ENCODE measurements around the gene CFAP47.

CFAP47 gene

DNA sequence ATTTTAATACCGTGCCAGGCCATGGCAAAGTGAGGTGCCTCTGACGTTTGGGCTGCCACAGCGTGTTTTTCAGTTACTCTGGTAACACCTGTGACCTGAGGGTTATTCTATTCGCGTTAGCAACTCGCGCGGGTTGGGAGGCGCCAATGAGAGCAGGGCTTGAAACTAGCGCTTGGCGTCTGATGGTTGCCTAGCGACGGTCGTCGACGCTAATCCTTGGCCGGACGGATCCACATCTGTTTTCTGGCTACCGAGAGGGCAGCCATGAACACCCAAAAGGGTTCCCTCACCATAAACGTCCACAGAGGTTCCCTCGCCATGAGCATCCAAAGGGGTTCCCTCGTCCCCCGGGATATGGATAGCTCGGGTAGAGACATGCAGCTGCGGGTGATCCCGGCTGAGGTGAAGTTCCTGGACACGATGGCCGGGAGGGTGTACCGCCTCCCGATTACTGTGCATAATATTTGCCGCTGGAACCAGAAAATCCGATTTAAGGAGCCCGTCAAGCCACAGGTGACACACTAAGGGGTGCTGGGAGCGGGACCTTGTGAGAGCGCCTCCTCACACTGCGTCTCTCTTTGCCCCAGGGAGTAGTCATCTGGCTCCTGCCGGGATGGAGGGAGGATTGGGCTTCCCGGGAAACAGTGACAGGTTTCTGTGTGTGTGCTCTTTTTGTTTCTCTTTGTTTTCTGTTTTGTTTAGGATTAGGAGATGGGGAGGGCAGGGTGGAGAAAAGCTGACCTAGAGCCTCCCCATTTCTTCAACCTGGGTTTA lies at the start of gene CFAP47:
CFAP47 (plus strand) TSS at position 199 of the 774 bp plus-strand sequence; CDS start at position 265, 66 bp downstream.
- DNase-seq: peak; percentile 79
- Histone ChIP-seq H4K20me1 (ENCODE audit: insufficient read depth, low read length) (no peaks in the 10 kb centered on the region), H3K27me3 (replicated peaks; ENCODE audit: insufficient read depth, low read length) (no peaks in the 10 kb centered on the region), H3K9me2 (replicated peaks; ENCODE audit: insufficient read depth, low read length) (no peaks in the 10 kb centered on the region), H3K27ac (ENCODE audit: low read length) (no peak within 1 kb of the TSS), H3F3A (ENCODE audit: insufficient read depth, low read length) (no peaks in the 10 kb centered on the region), H3K9me3 (replicated peaks; ENCODE audit: insufficient read depth, low read length) (no peaks in the 10 kb centered on the region), H3K36me3 (replicated peaks; ENCODE audit: insufficient read depth, low read length) (no peaks in the 10 kb centered on the region), H3K4me1 (ENCODE audit: low read length) (no peaks in the 10 kb centered on the region), H3K79me2 (ENCODE audit: low read length) (no peaks in the 10 kb centered on the region), H3K9ac (ENCODE audit: low read length) (peak within 1 kb of the TSS; percentile 26; the same call in 1 of the 2 replicates), H3K4me2 (ENCODE audit: low read depth, low read length) (peak within 1 kb of the TSS; percentile 59), H3K4me3 (ENCODE audit: low read length) (peak within 1 kb of the TSS; percentile 50), H2AFZ (ENCODE audit: low read length) (peak within 1 kb of the TSS; percentile 75)
- no peak for TF ChIP-seq EZH2phosphoT487 (IDR thresholded peaks at IDR 0.05; ENCODE audit: low read length)
- TF ChIP-seq EZH2 (optimal IDR thresholded peaks at IDR 0.05; ENCODE audit: low read depth, low read length): no peak
- TF ChIP-seq, protein P1, sequence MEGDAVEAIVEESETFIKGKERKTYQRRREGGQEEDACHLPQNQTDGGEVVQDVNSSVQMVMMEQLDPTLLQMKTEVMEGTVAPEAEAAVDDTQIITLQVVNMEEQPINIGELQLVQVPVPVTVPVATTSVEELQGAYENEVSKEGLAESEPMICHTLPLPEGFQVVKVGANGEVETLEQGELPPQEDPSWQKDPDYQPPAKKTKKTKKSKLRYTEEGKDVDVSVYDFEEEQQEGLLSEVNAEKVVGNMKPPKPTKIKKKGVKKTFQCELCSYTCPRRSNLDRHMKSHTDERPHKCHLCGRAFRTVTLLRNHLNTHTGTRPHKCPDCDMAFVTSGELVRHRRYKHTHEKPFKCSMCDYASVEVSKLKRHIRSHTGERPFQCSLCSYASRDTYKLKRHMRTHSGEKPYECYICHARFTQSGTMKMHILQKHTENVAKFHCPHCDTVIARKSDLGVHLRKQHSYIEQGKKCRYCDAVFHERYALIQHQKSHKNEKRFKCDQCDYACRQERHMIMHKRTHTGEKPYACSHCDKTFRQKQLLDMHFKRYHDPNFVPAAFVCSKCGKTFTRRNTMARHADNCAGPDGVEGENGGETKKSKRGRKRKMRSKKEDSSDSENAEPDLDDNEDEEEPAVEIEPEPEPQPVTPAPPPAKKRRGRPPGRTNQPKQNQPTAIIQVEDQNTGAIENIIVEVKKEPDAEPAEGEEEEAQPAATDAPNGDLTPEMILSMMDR (IDR thresholded peaks at IDR 0.05; ENCODE audit: low read length): no peak

DNA sequence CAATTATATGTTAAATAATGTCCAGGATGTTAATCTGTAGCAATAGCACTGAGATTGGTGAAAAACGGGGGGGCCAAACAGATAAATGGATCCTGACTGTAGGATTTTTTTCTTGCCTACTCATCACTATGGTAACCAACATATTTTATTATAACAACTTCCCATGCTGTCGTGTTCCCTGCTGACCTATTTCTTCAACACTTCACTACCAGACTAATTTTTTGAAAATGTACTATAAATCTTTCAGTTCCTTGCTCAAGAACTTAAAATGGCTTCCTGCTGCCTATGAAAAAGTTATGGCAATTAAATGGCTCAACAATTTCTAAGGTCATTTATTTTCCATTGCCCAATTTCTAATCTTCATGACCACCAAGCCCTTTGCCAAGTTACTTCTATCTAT lies 38.9 kb upstream of the CFAP47 start:
- Histone ChIP-seq H3K79me2 (ENCODE audit: low read length) (no peaks in the 10 kb centered on the region), H4K20me1 (ENCODE audit: insufficient read depth, low read length) (no peaks in the 10 kb centered on the region), H3K4me2 (ENCODE audit: low read depth, low read length) (no peak overlapping the region), H3K4me3 (ENCODE audit: low read length) (no peak overlapping the region), H3F3A (ENCODE audit: insufficient read depth, low read length) (no peaks in the 10 kb centered on the region), H3K27me3 (replicated peaks; ENCODE audit: insufficient read depth, low read length) (no peaks in the 10 kb centered on the region), H3K9ac (ENCODE audit: low read length) (no peak overlapping the region), H3K4me1 (ENCODE audit: low read length) (no peaks in the 10 kb centered on the region), H2AFZ (ENCODE audit: low read length) (no peak overlapping the region), H3K9me2 (replicated peaks; ENCODE audit: insufficient read depth, low read length) (no peaks in the 10 kb centered on the region), H3K27ac (ENCODE audit: low read length) (no peak overlapping the region), H3K9me3 (replicated peaks; ENCODE audit: insufficient read depth, low read length) (no peaks in the 10 kb centered on the region), H3K36me3 (replicated peaks; ENCODE audit: insufficient read depth, low read length) (no peaks in the 10 kb centered on the region)
- no peak for DNase-seq
- TF ChIP-seq, protein P1 (IDR thresholded peaks at IDR 0.05; ENCODE audit: low read length): no peak
- TF ChIP-seq EZH2phosphoT487 (IDR thresholded peaks at IDR 0.05; ENCODE audit: low read length) (no peak), EZH2 (optimal IDR thresholded peaks at IDR 0.05; ENCODE audit: low read depth, low read length) (no peak)

DNA sequence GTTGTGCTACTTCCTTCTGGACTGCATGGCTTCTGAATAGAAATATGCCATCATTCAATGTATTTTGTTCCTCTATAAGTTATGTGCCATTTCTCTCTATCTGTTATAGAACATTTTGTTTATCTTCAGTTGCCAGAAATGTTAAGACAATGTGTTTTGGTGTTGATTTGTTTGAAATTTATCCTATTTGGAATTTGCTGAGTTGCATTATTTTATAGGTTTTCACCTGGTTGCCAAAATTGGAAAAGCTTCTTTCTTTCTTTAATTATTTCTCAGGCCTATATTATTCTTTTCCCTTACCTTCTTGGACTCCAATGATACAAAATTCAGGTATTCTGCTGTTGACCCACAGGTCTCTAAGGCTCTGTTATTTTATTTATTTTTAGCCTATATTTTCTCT lies 33.4 kb upstream of the CFAP47 start:
- TF ChIP-seq, protein P1 (IDR thresholded peaks at IDR 0.05; ENCODE audit: low read length): no peak
- TF ChIP-seq EZH2 (optimal IDR thresholded peaks at IDR 0.05; ENCODE audit: low read depth, low read length) (no peak), EZH2phosphoT487 (IDR thresholded peaks at IDR 0.05; ENCODE audit: low read length) (no peak)
- Histone ChIP-seq H3K9ac (ENCODE audit: low read length) (no peak overlapping the region), H3K4me3 (ENCODE audit: low read length) (no peak overlapping the region), H3F3A (ENCODE audit: insufficient read depth, low read length) (no peaks in the 10 kb centered on the region), H4K20me1 (ENCODE audit: insufficient read depth, low read length) (no peaks in the 10 kb centered on the region), H3K27me3 (replicated peaks; ENCODE audit: insufficient read depth, low read length) (no peaks in the 10 kb centered on the region), H3K79me2 (ENCODE audit: low read length) (no peaks in the 10 kb centered on the region), H2AFZ (ENCODE audit: low read length) (no peak overlapping the region), H3K9me3 (replicated peaks; ENCODE audit: insufficient read depth, low read length) (no peaks in the 10 kb centered on the region), H3K4me2 (ENCODE audit: low read depth, low read length) (no peak overlapping the region), H3K9me2 (replicated peaks; ENCODE audit: insufficient read depth, low read length) (no peaks in the 10 kb centered on the region), H3K36me3 (replicated peaks; ENCODE audit: insufficient read depth, low read length) (no peaks in the 10 kb centered on the region), H3K4me1 (ENCODE audit: low read length) (no peaks in the 10 kb centered on the region), H3K27ac (ENCODE audit: low read length) (no peak overlapping the region)
- DNase-seq: no peak
